Endothelial cell of umbilical vein (primary cell): ENCODE data around the gene CHIC2. TPM values are rescaled to one million over a fixed set of nuclear protein-coding genes. Genes with fewer than 3 reads are reported as not detected.

Experiments used
- BruUV-seq: library from RNA; stranded (reverse); fragments of 400-500 nt; replicated peaks from 2 replicates; lab custom pipeline; 2021; lab: Mats Ljungman, UMichigan
- CTCF ChIA-PET: fragments of 300-600, 350-600 bp; sonication (Branson Sonifier 250); formaldehyde crosslinking; loops from one replicate; lab custom pipeline; 2021; ENCODE audit warnings: antibody characterized with exemption, inconsistent platforms; lab: Charles Lee
- POLR2A ChIA-PET: fragments of 300-600, 350-600 bp; sonication (Branson Sonifier 250); formaldehyde crosslinking; loops from one replicate; lab custom pipeline; 2021; ENCODE audit warnings: antibody characterized with exemption, inconsistent platforms; lab: Charles Lee
- DNase-seq: peaks from one replicate; pipeline ENCODE4 v3.0.0-alpha.2; 2011; ENCODE audit warnings: low read depth, low spot score
- FAIRE-seq: peaks from 2 replicates; lab custom pipeline; 2011; peaks lifted over from hg19 to GRCh38; lab: Jason Lieb, UNC
- H2AFZ ChIP-seq: 2 replicates; pipeline ENCODE4 v1.6.0; 2012; ENCODE audit warnings: low read depth, low read length, control low read depth, inconsistent platforms
- H3K27ac ChIP-seq: 2 replicates; pipeline ENCODE4 v1.5.1; 2011; ENCODE audit warnings: low read depth, mild to moderate bottlenecking, control low read depth, low read length, moderate library complexity; ENCODE audit not compliant: insufficient read depth
- H3K27me3 ChIP-seq, 2 experiments: 2 replicates each; pipeline versions ENCODE4 v1.6.0 to v1.6.1; 2011; ENCODE audit warnings: low read length in 2 of 2, mixed read lengths in 1 of 2; ENCODE audit not compliant: control insufficient read depth in 2 of 2, insufficient read depth in 2 of 2
- H3K36me3 ChIP-seq, 2 experiments: 2 replicates in 1 of 2; 3 replicates in 1 of 2; pipeline ENCODE4 v1.5.1; 2011; ENCODE audit warnings: low read length in 2 of 2, mild to moderate bottlenecking in 1 of 2, moderate library complexity in 1 of 2; ENCODE audit not compliant: control insufficient read depth in 2 of 2, insufficient read depth in 2 of 2; ENCODE audit errors: extremely low read depth in 1 of 2
- H3K4me1 ChIP-seq: 3 replicates; pipeline ENCODE4 v1.5.1; 2011; ENCODE audit warnings: mild to moderate bottlenecking, low read length; ENCODE audit not compliant: control insufficient read depth, insufficient read depth; ENCODE audit errors: extremely low read depth
- H3K4me2 ChIP-seq: 2 replicates; pipeline ENCODE4 v1.6.1; 2011; ENCODE audit warnings: low read length, control low read depth, mixed read lengths; ENCODE audit not compliant: insufficient read depth
- H3K4me3 ChIP-seq, 3 experiments: fragments of 200-600 bp in 1 of 3; sonication (generic), shearing (Covaris generic) in 1 of 3; replicated peaks in 1 of 3; 2 replicates each; pipeline ENCODE4 v1.5.1; 2011 to 2016; ENCODE audit warnings: control low read depth in 3 of 3, low read length in 3 of 3, mild to moderate bottlenecking in 2 of 3, inconsistent platforms in 1 of 3, low read depth in 1 of 3, moderate library complexity in 1 of 3; ENCODE audit not compliant: insufficient read depth in 1 of 3
- H3K79me2 ChIP-seq: 2 replicates; pipeline ENCODE4 v1.6.0; 2012; ENCODE audit warnings: low read length, inconsistent platforms; ENCODE audit not compliant: control insufficient read depth, insufficient read depth
- H3K9ac ChIP-seq: replicated peaks from 2 replicates; pipeline ENCODE3; 2011; ENCODE audit warnings: low read length, control low read depth; ENCODE audit not compliant: insufficient read depth; ENCODE audit errors: extremely low read depth
- H3K9me1 ChIP-seq: replicated peaks from 3 replicates; pipeline ENCODE4 v1.6.0; 2011; ENCODE audit warnings: mild to moderate bottlenecking, low read length; ENCODE audit not compliant: control insufficient read depth, insufficient read depth; ENCODE audit errors: extremely low read depth
- H3K9me3 ChIP-seq: replicated peaks from 2 replicates; pipeline ENCODE4 v1.5.1; 2012; ENCODE audit warnings: low read length, inconsistent platforms; ENCODE audit not compliant: control insufficient read depth, insufficient read depth
- H4K20me1 ChIP-seq: replicated peaks from 2 replicates; pipeline ENCODE3; 2011; ENCODE audit warnings: mild to moderate bottlenecking, low read length; ENCODE audit not compliant: control insufficient read depth, insufficient read depth; ENCODE audit errors: extremely low read depth
- CTCF ChIP-seq, 2 donors: IDR thresholded peaks; 1 replicate in 1 of 2; 2 replicates in 1 of 2; pipeline ENCODE4 v1.5.1; 2011; ENCODE audit warnings: low read length in 2 of 2, mild to moderate bottlenecking in 2 of 2, moderate library complexity in 2 of 2, control low read depth in 1 of 2, inconsistent platforms in 1 of 2, low read depth in 1 of 2; ENCODE audit not compliant: insufficient read depth in 1 of 2; ENCODE audit errors: extremely low read depth in 1 of 2
- EZH2 ChIP-seq: IDR thresholded peaks from 2 replicates; pipeline ENCODE4 v1.6.1; 2012; ENCODE audit warnings: borderline replicate concordance, low read depth, mild to moderate bottlenecking, moderate library complexity, low read length, inconsistent platforms; ENCODE audit not compliant: severe bottlenecking
- FOS ChIP-seq: IDR thresholded peaks from 2 replicates; pipeline ENCODE4 v1.6.1; 2011; ENCODE audit warnings: mild to moderate bottlenecking, low read length, moderate library complexity, borderline replicate concordance; ENCODE audit not compliant: insufficient read depth
- GATA2 ChIP-seq: IDR thresholded peaks from 2 replicates; pipeline ENCODE4 v1.7.0; 2011; ENCODE audit warnings: low read depth, mild to moderate bottlenecking, moderate library complexity, mixed read lengths, low read length; ENCODE audit not compliant: insufficient read length, insufficient read depth
- JUN ChIP-seq: IDR thresholded peaks from 2 replicates; pipeline ENCODE4 v1.6.1; 2011; ENCODE audit warnings: borderline replicate concordance, low read depth; ENCODE audit not compliant: insufficient read length, insufficient read depth
- MAX ChIP-seq: IDR thresholded peaks from 2 replicates; pipeline ENCODE4 v1.6.1; 2011; ENCODE audit not compliant: insufficient read depth, insufficient read length
- POLR2A ChIP-seq: IDR thresholded peaks from 2 replicates; pipeline ENCODE4 v1.6.1; 2012; ENCODE audit warnings: low read depth, mild to moderate bottlenecking, control low read depth, low read length
- POLR2AphosphoS5 ChIP-seq: IDR thresholded peaks from 2 replicates; pipeline ENCODE4 v1.6.1; 2012; ENCODE audit warnings: low read depth, mild to moderate bottlenecking, control low read depth, low read length, moderate library complexity; ENCODE audit not compliant: insufficient read depth
- dilution Hi-C: fragments of 300-500 bp; cut with MboI; formaldehyde crosslinking; loops from one replicate; pipeline ENCODE4 v1.15.0; 2019; ENCODE audit warnings: low sequenced_read_pairs; ENCODE audit not compliant: extremely low pct_ligation_motif_present
- intact Hi-C: fragments of 100-400 bp; cut with micrococcal nuclease; formaldehyde crosslinking; loops from one replicate; pipeline ENCODE4 v1.10.0; 2022
- polyA plus RNA-seq, 4 experiments: library from polyadenylated mRNA; depleted of rRNA in 3 of 4; stranded (reverse) in 3 of 4; unstranded in 1 of 4; fragments of >200 nt; gene quantifications; 2 replicates each; pipeline versions ENCODE4 v1.2.1 to v1.2.3, GENCODE V29; 2011 to 2012; ENCODE audit warnings: missing spikeins in 1 of 4
- total RNA-seq: library from RNA; stranded (reverse); gene quantifications from 2 replicates; pipeline ENCODE4 v1.2.3, GENCODE V29; 2021

Gene CHIC2
- total and polyA plus RNA-seq, 2 donors (not counting 3 experiments of a cell fraction or from before 2014, with no cell fraction given), result 27.4 to 43.3 TPM

GRCh38 chr4:54109241-54110018, 45.0 kb upstream of the CHIC2 start:
- intact Hi-C loops (no loop called here), dilution Hi-C loops (no loop called here)
- Histone ChIP-seq H3K9me3 (no peaks in the 10 kb centered on the region), H3K9ac (no peak overlapping the region), H2AFZ (peak overlapping the region; percentile 48), H3K27me3 (peaks cover 36 to 54% of the 10 kb centered on the region in 2 experiments), H3K9me1 (no peaks in the 10 kb centered on the region), H3K36me3 (no peaks in the 10 kb centered on the region), H3K27ac (no peak overlapping the region), H3K79me2 (no peaks in the 10 kb centered on the region), H3K4me3 (no peak overlapping the region), H4K20me1 (no peaks in the 10 kb centered on the region), H3K4me1 (peaks cover 3% of the 10 kb centered on the region), H3K4me2 (peak overlapping the region; percentile 21)
- no peak for FAIRE-seq
- TF ChIP-seq JUN, result no peak
- TF ChIP-seq POLR2AphosphoS5, result no peak
- TF ChIP-seq MAX, result no peak
- no peak for TF ChIP-seq FOS
- no peak for TF ChIP-seq CTCF (IDR thresholded peaks at IDR 0.05; ENCODE audit: extremely low read depth in 1 of 2, insufficient read depth in 1 of 2, low read depth in 1 of 2, low read length in 2 of 2)
- TF ChIP-seq EZH2, result no peak
- TF ChIP-seq POLR2A, result no peak
- TF ChIP-seq GATA2, result no peak
- DNase-seq, result no peak
- ChIA-PET CTCF (interaction anchor here (0.8 to 1.6 kb wide), 3 partner anchors 10 to 201 kb away, joined by 4 to 8 read pairs (median 5); no protein-coding TSS in a partner anchor), POLR2A (no interaction called here)
- BruUV-seq, result no TSS peak
